GM13977 (cell line): ENCODE results near the gene TEX10.
"Not testable (repeated sequence)": the region's sequence is repeated elsewhere in the genome, so short reads cannot be mapped to it uniquely, and the experiment has no call there.

Experiments used
- DNase-seq: peaks from one replicate; pipeline ENCODE4 v3.0.0; 2012; ENCODE audit warnings: low spot score
- in situ Hi-C: fragments of 300-500 bp; cut with MboI; formaldehyde crosslinking; loops from one replicate; pipeline ENCODE4 v1.12.0; 2022; ENCODE audit warnings: low sequenced_read_pairs, low pct_unique_long_range_greater_than_20kb, mixed read lengths, inconsistent platforms; ENCODE audit not compliant: unreplicated experiment
- TF ChIP-seq, protein P1 (sequence below): IDR thresholded peaks from 2 replicates; pipeline ENCODE4 v1.5.1; 2012; ENCODE audit warnings: mild to moderate bottlenecking, control low read depth; ENCODE audit not compliant: insufficient read depth; ENCODE audit errors: extremely low read depth, missing control alignments

TEX10 gene

DNA sequence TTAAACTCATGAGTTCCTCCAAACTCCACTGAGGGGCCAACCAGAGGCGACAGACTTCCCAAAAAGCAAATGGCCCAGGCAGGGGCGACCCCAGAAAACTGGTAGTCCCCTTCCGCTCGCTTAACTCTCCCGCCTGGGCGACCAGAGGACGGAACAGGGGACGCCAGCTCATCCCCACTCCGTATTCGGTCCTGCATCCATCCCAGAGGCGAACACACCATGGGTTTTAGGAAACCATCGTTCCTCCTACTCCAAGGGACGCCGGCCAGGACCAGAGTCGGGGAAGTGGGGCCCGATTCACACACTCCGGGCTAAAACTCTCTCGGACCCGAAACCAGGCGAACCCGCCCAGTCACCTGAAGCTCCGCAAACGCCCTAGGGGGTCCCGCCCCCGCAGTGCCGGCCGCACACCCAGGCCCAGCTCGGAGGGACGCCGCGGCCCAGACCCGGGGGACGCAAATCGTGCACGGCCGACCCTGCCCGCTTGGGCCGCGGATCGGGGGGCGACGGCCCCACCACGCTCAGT is 478 bp downstream of the TEX10 start:
- TF ChIP-seq, protein P1, sequence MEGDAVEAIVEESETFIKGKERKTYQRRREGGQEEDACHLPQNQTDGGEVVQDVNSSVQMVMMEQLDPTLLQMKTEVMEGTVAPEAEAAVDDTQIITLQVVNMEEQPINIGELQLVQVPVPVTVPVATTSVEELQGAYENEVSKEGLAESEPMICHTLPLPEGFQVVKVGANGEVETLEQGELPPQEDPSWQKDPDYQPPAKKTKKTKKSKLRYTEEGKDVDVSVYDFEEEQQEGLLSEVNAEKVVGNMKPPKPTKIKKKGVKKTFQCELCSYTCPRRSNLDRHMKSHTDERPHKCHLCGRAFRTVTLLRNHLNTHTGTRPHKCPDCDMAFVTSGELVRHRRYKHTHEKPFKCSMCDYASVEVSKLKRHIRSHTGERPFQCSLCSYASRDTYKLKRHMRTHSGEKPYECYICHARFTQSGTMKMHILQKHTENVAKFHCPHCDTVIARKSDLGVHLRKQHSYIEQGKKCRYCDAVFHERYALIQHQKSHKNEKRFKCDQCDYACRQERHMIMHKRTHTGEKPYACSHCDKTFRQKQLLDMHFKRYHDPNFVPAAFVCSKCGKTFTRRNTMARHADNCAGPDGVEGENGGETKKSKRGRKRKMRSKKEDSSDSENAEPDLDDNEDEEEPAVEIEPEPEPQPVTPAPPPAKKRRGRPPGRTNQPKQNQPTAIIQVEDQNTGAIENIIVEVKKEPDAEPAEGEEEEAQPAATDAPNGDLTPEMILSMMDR: no peak
- peak; percentile 50 for DNase-seq
- in situ Hi-C loops: no loop called here

DNA sequence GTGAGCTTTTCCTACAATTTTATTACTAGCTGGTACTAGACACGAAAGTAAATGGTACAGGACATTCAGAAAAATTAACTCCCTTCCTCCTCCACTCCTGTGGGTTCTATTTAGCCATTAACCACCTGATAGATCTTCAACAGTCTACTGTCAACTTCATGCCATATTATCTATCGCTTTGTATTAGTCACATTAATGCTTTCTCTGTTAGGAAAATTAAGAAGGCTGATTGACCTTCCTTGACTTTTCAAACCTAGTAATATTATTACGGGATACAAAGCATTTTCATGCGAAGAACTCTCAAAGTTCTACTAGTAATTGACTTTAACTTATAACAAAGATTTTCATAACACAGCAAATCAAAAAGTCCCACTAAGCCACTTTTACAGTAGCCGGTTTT is 1.2 kb downstream of the TEX10 start:
- in situ Hi-C loops: no loop called here
- TF ChIP-seq, protein P1: no peak
- peak; percentile 23 for DNase-seq

DNA sequence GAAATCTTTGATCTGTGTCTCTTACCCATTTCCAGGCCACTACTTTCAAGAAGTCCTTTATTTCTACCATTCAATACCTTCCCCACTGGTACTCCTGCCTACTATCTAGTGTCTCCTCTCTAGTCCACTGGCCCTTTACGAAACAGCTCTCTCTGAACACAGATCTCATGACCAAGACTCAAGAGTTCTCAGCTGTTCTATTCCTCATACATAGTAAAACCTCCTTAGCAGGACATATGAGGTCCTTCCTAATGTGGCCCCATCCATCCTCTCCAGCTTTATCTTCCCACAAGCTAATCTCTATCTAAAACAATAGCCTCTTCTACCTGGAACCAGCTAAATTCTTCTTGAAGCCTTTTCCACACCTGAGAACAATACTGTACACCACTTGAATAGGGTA is 2.6 kb downstream of the TEX10 start:
- in situ Hi-C loops: no loop called here
- TF ChIP-seq, protein P1: no peak
- DNase-seq: no peak

DNA sequence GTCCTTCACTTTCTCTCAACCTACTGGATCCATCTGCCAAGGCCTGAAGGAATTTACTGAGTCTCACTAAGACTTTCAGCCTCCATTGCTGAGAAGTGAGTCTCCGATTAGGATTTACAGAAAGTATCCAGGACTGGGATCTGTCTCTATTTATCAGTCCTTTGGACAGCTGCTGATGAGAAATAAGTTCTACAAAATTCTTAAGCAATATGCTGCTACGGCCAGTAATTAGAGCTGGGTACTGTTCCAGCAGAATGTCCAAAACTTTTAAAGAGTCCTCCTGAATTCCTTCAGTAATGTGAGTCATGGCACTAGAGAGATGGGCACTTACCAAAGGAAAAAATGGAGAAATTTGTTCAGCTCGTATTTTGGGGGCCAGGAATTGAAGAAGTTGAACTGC is 5.9 kb downstream of the TEX10 start:
- in situ Hi-C loops: loop anchor here (25.0 kb wide), 1 partner anchor 240 kb away; the partner anchor contains the start of gene CAVIN4
- DNase-seq: no peak
- TF ChIP-seq, protein P1: no peak

DNA sequence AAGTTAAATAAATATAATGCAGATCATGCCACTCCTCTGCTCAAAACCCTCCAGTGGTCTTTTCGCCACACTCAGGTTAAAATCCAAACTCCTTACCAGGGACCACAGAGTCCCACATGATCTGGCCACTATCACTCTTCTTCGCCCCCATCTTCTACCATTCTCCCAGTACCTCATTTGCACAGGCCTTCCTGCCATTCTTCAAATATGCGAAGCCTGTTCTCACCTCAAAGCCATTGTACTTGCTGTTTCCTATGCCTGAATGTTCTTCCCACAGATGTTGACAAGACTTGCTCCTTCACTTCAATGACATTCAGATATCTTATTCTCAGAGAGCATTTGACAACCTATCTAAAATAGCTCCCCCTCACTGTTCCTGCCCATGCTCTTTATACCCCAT is 10.9 kb downstream of the TEX10 start:
- in situ Hi-C loops: loop anchor here (25.0 kb wide), 1 partner anchor 245 kb away; the partner anchor contains the start of gene CAVIN4
- DNase-seq: no peak
- TF ChIP-seq, protein P1: no peak

DNA sequence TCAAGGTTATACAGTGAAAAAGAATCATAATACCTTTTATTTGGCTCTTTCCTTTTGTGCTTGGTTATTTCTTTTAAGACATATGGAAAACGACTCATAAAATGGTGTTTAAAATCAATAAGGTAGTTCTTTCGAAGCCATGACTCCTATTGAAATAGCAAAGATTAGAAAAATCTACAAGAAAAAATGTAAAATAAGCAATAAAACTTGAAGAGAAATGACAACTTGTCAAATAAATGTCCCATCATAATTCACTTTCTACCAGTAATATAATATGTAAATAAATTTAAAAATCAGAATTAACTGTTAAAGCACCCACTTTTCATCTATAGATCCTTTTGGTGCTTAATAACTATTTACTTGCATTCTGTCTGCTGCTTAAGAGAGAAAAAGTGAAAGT is 12.5 kb downstream of the TEX10 start:
- no peak for DNase-seq
- in situ Hi-C loops: loop anchor here (25.0 kb wide), 1 partner anchor 247 kb away; the partner anchor contains the start of gene CAVIN4
- TF ChIP-seq, protein P1: no peak

DNA sequence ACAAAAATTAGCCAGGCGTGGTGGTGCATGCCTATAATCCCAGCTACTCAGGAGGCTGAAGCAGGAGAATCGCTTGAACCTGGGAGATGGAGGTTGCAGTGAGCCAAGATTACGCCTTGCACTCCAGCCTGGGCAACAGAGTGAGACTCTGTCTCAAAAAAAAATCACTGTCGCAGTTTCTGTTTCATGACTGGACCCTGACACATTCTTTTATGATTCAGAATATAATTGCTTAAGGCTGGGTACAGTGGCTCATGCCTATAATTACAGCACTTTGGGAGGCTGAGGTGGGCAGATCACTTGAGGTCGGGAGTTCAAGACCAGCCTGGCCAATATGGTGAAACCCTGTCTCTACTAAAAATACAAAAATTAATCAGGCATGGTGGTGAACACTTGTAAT is 14.0 kb downstream of the TEX10 start:
- in situ Hi-C loops: loop anchor here (25.0 kb wide), 1 partner anchor 249 kb away; the partner anchor contains the start of gene CAVIN4

More for the DNA sequence above, 14.0 kb downstream of the TEX10 start:
- DNase-seq: not testable (repeated sequence)
